8988T (cell line): ENCODE data around the gene MLKL.

Experiments used
- DNase-seq: peaks from one replicate; pipeline ENCODE4 v3.0.0; 2011

Gene MLKL

DNA sequence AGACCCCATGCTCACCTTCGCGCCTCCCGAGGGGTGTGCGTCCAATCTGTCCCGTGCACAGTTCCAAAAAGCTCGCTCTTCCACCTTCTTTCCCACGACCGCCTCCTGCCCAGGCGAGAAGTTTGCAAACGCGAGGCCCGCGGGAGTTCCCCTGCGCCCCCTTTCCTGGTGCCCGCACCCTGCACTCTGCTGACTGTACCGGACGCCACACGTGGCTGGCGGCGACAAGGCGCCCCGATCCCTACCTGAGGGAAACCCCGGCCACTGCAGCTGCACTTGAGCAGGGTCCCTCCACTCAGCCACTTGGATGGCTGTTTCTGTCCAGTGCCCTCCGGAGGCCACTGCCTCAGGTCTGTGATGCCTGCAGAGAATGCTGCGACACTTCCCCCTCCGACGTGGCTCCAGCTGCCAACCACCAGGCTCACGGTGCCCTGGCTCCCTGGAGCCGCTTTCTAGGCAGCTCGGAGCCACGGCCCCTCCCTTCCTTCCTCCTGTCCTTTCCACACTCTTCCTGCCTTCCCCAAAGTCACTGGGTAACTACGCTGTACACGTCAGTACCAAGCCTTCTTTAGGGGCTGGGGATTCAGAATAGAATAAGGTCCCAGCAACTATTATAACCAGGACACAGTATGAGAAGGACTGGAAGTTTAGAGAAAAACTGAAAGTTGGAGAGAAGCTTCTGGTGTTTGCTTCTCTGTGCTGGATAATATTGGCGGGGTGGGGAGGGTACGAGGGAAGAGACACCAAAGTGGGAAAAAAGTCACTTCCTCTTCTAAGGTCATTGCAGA is at the start of gene MLKL:
TSS of gene MLKL (minus strand) at position 425 of the 788 bp plus-strand sequence. CDS start 5,105 bp downstream, outside the sequence.
- DNase-seq, result peak; percentile 56

DNA sequence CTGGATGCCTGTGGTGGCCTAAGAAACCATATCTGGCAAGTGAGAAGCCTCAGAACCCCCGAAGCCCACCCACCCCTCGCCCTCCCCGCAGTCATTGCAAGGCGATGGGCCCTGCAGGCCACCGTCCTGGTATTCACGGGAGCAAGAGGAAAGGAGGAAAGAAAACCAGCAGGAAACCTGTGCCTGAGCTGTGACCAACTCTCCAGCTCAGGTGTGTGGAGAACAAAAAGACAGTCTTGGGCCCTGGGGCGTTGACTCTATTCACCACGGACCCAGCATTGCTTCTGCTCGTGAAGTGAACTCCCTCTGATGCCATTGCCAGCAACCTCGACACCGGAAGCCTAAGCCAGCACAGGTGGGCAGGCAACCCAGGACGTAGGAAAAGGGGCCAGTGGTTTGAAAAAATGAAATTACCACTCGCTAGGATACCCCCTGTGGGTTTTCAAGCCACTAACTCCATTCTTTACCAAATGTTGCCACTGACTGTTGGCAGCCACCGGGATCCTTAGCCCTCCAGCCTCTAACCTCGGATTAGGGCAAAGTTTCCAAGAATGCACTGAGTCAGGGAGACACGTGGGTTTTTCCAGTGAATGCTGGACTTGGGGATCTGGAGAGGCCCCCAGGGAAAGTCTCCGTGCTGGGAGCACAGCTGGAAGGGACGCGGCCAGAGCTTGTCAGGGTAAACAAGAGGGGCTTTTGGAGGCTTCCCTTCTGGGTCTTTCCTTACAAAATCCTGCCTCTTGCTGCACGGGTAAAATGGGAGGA is 48.8 kb upstream of the MLKL start:
- DNase-seq, result no peak

DNA sequence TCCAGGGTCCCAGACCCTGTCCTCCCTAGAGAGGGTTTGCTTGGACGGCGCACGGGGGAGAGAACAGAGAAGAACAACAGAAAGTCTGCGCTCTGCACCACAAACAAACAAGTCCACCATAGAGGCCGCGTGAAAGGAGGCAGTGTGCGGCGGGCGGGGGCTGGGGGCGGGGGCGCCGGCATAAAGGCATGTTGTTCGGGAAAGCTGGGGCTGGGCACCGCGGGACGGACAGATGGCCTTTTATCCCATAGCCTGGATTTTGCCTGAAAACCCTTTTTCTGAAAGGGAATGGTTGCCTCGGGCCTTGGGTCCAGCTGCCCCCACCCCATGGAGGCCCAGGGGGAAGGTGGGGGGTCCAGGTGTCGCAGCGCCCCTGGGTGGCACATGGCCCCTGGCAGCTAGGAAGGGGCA is 48.0 kb upstream of the MLKL start:
- no peak for DNase-seq

DNA sequence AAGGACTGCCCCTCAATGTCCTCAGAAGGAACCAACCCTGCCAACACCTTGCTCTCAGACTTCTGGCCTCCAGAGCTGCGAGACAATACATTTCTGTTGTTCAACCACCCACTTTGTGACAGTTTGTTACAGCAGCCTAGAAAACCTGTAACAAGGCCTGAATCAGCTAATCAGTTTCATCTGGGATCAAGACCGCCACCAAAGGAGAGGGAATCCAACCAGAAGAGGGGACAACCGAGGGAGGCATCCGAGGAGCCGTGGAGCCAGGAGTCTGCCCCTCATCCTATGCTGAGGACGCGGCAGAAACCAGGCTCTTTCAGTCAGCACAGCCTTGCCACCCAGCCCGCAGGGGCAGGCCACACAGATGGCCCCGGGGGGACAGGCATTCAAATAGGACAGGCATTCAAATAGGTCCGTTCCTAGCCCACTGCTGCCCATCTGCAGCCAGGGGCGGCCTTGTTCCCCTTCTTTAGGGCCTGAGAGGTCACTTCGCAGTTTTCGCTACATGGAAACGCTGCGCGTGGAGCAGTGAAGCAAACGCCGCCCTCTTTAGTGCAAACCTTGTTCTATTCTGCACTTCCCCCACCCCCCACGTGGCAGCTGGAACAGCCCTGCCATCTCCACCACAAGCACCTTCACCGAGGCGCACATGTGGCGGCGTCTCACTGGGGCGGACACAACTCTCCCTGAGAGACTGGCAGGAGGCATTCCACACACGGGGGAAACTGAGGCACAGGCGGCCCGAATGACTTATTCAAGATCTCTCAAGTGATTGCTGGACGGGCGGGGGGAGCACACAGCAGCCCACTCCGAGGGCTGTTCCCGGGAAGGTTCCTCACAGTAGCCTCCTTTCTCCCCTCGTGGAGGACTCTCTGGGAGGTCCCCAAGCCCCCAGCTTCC is 47.3 kb upstream of the MLKL start:
- no peak for DNase-seq

DNA sequence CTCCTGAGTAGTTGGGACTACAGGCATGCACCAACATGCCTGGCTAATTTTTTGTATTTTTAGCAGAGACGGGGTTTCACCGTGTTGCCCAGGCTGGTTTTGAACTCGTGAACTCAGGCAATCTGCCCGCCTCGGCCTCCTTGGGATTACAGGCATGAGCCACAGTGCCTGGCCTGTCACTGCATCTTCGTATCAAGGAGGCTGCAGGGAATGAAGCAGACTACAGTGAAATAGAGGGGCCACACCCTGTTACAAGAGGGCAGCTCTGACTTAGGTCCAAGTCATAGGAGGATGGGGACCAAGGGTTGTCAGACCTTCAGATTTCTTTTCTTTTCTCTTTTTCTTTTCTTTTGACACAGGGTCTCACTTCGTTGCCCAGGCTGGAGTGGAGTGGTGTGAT is 45.3 kb upstream of the MLKL start:
- no peak for DNase-seq

DNA sequence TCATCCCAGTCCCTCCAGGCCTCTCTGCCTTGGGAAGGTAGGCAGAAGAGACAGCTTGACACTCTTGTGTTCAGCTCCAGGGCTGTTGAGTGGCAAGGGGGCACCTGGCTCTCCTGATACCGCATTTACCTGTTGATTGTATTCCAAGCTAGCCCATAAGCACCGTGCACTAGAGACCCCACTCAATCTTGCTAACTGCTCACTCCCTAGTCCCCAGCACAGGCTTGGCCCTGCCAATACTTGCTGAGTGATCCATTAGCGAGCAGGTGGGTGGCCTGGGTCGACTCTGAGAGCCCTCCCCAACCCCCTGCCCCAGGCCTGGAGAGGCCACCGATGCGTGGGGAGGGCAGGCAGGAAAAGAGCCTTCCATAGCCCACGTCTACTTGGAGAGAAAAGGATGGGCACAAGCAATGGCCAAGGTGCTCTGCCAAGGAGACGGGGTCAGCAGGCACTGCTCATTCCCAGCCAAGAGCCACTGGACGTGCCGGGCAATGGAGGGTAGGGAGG is 44.5 kb upstream of the MLKL start:
- DNase-seq, result no peak

DNA sequence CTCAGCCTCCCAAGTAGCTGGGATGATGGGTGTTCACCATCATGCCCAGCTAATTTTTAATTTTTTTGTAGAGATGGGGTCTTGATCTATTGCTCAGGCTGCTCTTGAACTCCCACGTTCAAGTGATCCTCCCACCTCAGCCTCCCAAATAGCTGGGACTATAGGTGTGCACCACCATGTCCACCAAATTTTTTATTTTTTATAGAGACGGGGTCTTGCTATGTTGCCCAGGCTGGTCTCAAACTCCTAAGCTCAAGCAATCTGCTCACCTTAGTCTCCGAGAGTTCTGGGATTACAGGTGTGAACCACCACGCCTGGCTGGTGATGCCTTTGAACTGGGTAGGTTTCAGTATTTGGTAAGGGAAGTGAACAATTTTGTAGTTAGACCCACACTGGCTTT is 43.9 kb upstream of the MLKL start:
- no peak for DNase-seq

DNA sequence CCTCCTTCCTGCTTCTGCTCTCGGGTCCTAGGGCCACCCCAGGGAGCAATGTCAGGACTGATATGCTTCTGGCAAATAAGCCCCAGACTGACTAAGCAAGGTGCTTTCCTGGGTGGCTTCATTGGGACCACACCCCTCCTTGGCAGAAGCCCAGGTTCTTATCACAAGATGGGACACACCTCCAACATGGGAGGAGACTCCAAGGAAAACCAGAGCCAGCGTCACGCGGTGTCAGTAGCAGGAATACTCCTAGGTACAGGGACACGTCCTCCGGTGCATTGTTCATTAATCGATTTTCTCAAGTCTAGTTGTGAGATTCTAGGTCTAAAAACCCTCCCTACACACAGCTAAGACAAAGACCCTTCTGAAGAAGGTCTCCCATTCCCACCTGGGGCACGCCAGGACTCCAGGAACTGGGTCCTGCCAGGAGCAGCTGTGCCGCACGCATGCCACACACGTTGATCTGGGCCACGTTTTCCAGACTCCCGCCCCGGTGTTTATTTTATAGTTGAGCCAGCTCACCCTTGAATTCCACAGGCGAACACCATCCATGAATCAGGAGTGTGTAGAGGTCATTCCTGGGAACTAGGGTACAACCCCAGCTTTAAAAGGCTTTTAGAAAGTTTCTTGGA is 43.1 kb upstream of the MLKL start:
- DNase-seq, result peak; percentile 80

DNA sequence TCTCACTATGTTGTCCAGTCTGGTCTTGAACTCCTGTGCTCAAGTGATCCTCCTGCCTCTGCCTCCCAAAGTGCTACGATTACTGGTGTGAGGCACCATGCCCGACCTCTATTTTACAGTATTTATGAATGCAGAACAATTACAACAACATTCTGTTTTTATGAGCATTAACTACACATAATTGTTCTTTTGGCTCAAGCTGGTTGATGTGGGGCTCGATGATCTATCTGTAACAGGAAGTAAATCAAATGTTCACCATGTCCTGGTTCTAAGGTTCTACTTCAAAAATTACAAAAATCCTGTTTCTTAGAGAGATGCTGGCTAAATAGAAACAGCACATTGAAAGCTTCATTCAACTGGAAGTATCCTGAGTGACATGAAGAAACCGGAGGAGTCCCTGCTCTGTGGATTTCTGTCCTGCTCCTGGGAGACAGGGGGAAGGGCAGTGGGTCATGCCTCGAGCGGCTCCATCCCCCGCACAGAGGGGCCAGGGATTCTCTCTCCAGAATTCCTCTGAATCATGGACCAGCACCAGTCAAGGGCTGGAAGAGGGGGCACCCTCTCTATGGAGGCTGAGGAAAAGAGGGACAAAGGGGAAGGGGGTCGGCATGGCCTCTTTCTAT is 42.5 kb upstream of the MLKL start:
- no peak for DNase-seq

DNA sequence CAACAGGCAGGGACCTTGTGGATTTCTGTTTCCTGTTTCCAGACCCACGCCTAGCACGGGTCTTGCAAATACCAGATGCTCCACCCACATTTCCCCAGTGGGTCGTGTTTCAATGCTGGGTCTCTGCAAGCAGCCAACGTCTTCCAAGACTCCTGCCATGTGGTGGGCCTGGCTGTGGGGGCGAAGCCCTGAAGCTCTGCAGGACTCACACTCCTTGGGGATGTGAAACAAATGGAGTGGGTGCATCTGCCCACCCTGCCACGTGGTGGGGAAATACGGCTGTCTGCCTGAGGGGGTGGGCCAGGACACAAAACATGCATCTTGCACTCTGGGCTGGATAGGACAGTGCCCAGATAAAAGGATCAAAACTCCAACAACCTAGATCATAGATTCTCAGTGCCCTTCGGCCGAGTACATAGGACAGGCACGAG is 41.4 kb upstream of the MLKL start:
- peak; percentile 9 for DNase-seq

DNA sequence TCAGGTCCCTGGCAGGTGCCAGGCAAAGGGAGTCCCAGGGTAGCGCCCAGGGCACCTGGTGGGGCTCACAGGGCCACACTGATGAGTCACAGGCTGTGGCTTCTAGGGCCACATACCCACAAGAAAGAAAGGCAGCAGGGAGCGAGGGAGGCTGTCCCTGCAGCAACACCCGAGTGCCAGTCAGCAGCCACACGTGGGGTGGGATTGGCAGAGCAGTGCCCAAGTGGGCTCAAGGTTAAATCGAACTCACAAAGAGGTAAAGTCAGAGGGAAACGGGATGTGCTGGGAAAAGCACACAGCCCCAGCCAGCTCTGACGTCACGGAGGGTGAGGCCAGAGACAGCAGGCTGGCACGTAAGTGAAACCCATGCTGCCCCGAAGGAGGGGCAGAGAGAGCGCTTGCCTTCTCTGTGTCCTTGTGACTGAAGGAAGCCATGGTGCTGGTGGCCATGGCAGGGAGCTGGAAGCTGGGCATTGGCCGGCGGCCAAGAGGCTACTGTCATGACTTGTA is 40.2 kb upstream of the MLKL start:
- peak; percentile 84 for DNase-seq

DNA sequence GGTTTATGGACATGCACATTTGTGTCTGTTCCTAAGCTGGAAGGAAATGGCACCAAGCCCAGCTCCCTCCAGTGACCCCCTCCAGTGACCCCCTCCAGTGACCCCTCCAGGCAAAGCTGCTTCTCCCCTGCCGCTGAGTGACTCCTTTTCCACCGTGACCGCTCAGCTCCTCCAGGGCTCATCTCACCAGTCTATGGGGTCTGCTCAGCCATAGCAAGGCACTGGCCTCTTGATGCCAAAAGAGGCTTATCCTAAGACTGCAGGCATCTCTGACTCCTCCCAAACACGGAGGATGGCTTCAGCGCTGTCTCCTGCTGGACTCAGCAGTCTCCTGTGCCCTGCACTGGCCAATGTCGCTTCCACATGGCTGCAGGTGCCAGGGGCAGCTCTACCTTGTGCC is 38.6 kb upstream of the MLKL start:
- peak; percentile 22 for DNase-seq

DNA sequence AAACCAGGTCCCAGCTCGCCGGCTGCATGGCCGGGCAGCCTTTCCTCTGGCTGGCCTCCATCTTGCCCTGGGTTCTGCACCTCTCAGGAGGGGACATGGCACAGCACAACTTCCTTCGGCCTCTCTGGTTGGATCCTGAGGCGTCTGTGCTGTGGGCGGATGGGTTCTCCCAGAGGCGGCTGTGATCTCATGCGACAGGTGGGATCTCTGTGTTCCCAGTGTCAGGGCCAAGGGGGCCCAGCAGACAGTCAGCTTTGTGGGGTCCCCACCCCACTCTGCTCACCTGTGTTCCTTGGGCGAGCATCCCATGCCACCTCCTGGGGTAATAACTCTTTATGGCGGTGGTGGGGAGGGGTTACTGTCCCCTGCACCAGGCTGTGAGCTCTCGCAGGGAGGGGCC is 38.2 kb upstream of the MLKL start:
- DNase-seq, result peak; percentile 14

DNA sequence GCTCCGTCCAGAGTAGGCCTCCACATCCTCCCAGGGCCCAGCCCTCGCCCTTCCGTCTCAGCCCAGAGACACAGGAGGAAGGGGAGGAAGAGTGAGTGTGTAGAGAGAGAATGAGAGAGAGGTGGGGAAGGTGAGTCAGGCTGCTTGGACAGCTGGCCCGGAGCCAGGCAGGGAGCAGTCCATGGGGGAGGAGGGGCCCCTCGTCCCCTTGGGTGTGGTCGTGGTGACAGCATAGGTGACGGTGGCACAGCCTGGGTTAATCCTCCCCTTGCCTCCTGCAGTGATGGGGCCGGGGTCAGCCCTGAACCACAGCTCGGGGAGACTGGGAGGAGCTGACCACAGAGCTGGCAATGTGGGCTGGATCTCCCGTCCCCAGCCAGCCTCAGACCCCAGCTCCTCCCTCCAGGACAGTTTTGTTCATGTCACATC is 37.5 kb upstream of the MLKL start:
- DNase-seq, result peak; percentile 75

DNA sequence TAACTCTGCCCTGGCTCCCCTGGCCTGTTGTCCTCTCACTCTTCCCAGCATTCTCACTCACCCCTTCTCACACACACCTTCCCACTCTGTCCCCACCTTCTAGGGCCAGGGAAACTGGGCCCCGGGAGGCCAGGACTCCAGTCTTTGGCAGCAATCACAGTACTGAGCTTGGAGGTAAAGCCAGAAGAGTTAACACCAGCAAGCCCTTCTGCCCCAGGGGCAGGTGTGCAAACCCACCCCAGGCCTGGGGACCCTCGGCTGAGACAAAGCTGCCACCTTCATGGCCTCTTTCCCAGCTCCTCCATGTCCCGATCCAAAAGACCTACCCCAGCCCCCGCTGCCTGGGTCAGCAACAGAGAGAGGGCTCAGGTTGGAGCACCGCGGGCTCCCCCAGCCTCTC is 36.9 kb upstream of the MLKL start:
- peak; percentile 14 for DNase-seq

DNA sequence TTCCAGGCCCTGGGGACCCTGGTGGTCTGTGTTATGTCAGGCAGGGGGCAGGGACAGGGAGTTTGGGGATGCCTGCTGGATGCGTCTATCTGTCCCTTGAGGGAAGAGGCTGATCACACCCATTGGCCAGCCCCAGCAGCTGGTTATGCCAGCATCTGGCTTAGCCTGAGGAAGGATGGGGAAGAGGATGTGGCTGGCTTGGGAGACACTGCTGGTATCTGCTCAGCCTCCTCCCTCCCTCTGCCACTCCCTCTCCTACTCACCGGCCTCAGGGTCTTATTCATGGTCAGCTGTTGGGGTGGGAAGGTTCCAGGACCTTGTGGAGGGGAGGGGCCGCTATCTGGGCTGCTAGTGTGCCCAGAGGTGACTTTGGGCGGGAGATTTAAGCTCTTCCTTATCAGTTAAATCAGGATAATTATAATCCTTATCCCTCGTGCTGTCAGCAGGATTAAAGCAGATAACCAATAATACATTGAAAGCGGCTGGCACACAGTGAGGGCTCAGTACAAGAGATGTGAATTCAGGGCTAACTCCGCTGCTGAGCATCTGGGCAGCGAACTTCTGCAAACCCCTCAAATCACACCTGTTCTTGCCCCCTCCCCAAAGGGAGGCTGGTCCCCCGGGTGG is 36.0 kb upstream of the MLKL start:
- peak; percentile 20 for DNase-seq

DNA sequence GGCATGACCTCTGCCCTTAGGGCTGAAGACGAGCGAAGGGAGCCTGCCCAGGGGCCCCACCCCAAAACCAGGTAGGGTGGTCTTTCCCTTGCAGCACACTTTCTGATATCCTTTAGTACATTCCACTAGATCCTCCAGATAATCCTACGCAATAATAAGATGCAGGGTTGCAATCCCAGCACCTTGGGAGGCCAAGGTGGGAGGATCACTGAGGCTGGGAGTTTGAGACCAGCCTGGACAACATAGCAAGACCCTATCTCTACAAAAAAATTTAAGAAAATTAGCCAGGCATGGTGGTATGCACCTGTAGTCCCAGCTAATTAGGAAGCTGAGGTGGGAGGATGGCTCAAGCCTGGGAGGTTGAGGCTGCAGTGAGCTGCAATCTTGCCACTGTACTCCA is 34.9 kb upstream of the MLKL start:
- DNase-seq, result no peak

DNA sequence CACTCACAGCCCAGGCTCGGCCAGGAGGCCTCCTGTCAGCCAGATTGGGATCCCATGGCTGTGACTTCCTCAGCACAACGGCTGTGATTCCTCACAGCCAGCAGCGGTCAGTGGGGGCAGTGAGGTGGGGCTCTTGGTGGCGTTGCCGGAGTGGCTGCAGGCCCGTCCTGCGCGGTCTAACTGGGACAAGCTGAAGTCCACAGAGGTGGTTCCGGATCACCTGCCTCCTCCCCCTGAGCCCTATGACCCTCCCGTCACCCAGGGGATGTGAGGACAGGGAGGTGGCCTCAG is 34.4 kb upstream of the MLKL start:
- DNase-seq, result no peak

DNA sequence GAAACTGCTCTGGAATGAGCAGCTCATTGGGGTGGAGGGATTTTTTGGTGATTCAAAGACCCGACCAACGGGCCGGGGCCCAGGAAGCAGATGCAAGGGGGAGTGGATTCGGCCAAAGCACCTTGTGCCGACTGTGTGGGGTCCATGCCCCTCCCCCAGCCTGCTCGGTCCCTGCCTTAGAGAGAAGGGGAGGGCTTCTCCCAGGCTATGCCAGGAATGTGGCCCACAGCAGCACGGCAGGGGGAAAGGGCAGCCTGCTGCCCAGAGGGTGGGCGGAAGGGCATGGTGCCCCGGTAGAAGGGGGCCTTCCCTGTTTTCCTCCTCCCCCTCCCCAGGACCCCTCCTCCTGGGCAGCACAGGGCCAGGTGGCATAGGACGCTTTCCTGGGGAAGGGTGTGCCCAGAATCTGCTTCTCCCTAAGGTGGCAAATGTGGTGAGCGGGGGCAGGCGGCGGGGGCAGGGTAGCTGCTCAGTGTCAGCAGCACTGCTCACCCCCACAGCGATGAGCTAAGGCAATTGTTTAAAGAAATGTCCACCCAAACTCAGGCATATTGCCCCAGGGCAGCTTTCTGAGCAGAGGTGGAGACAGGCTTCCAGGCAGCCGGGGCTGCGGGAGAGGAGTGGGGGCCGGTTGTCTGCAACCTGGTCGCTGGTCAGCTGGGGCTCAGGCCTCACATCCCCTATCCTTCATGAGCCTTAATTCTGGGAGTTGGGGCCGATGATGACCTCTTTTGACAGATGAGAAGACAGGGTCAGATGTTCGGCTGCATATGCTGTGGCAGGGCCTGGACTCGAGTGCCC is 33.9 kb upstream of the MLKL start:
- no peak for DNase-seq

DNA sequence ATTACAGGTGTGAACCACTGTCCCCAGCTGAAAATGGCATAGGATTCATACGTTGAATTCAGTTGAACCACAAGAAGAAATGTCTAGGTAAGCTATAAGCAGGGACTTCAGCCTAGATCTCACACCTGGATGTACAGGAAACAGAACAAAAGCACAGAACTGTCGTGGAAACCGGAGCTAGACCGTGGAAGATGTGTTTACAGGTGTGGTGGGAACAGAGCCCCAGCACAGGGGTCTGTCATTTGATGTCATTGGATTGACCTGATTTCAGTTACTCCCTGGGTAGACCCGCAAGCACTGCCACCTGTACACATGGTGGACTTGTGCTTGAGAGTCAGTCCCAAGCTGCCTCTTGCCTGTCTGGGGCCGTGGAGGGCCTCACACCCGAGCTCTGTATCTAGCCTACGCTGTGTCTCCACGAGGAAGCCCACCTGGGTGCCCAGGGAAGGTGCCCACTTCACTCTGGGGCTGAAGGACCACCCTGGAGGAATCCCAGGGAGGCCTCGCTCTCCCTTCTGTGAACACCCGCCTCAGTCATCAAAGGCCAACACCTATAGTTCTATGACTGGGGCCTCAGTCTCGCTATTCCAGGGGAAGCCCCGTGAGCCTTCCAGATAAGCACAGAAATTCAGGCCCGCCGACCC is 32.2 kb upstream of the MLKL start:
- DNase-seq, result no peak
